Stimulated activated CD4-positive, alpha-beta T cell treated with anti-CD3 and anti-CD28 coated beads, Interleukin-2, amount 100 ng/mL, for 24 hours (primary cell): ENCODE measurements around the gene HINT1.
"Not testable (repeated sequence)": the region's sequence is repeated elsewhere in the genome, so short reads cannot be mapped to it uniquely, and the experiment has no call there.

Experiments used
- DNase-seq, 2 donors: peaks; one replicate each; pipeline ENCODE4 v3.0.0-alpha.2; 2020

The HINT1 gene

GRCh38 chr5:131169810-131170539, 4.9 kb upstream of the HINT1 start:
- no peak for DNase-seq

- no peak for DNase-seq
Measured at GRCh38 chr5:131167615-131168014, 2.6 kb upstream of the HINT1 start.

- peak; percentile 69 to 70 for DNase-seq
Measured at GRCh38 chr5:131164191-131165118, 601 bp downstream of the HINT1 start.

GRCh38 chr5:131163276-131164119, 1.6 kb downstream of the HINT1 start:
- no peak for DNase-seq

GRCh38 chr5:131160134-131160533, 4.9 kb downstream of the HINT1 start:
- no peak for DNase-seq

GRCh38 chr5:131156957-131157356, 8.1 kb downstream of the HINT1 start:
- no peak for DNase-seq

- DNase-seq = no peak
Measured at GRCh38 chr5:131156385-131156784, 8.7 kb downstream of the HINT1 start.

- no peak for DNase-seq
Measured at GRCh38 chr5:131151216-131151615, 13.8 kb downstream of the HINT1 start.

- no peak for DNase-seq
Measured at GRCh38 chr5:131150408-131150807, 14.6 kb downstream of the HINT1 start.

- no peak for DNase-seq
Measured at GRCh38 chr5:131148835-131149234, 16.2 kb downstream of the HINT1 start.

GRCh38 chr5:131147258-131147657, 17.8 kb downstream of the HINT1 start:
- DNase-seq = no peak

GRCh38 chr5:131142970-131143617, 22.0 kb downstream of the HINT1 start:
- no peak for DNase-seq

GRCh38 chr5:131139321-131139720, 25.7 kb downstream of the HINT1 start:
- DNase-seq = no peak

- not testable (repeated sequence) for DNase-seq
Measured at GRCh38 chr5:131138406-131138805, 26.6 kb downstream of the HINT1 start.

- not testable (repeated sequence) for DNase-seq
Measured at GRCh38 chr5:131133091-131133490, 32.0 kb downstream of the HINT1 start.

GRCh38 chr5:131129306-131129705, 35.8 kb downstream of the HINT1 start:
- no peak for DNase-seq

GRCh38 chr5:131127244-131127643, 37.8 kb downstream of the HINT1 start:
- not testable (repeated sequence) for DNase-seq

GRCh38 chr5:131114754-131115153, 50.3 kb downstream of the HINT1 start:
- DNase-seq = no peak

- DNase-seq = no peak
Measured at GRCh38 chr5:131112424-131112823, 52.6 kb downstream of the HINT1 start.

GRCh38 chr5:131110256-131110594, 54.8 kb downstream of the HINT1 start:
- DNase-seq = no peak

- DNase-seq = peak in 1 of 2 donors; percentile 33
Measured at GRCh38 chr5:131109540-131110255, 55.4 kb downstream of the HINT1 start.
